SK-N-SH (cell line): ENCODE measurements around the gene RPH3AL. TPM values are rescaled to one million over a fixed set of nuclear protein-coding genes. Genes with fewer than 3 reads are reported as not detected.
"Not testable (repeated sequence)": the region's sequence is repeated elsewhere in the genome, so short reads cannot be mapped to it uniquely, and the experiment has no call there.

ENCODE experiments used
- CTCF ChIA-PET: fragments of 300-600, 350-600 bp; formaldehyde crosslinking; extraction: SDS; loops from one replicate; lab custom pipeline; 2021; lab: Yijun Ruan, JAX
- POLR2A ChIA-PET: fragments of 350-600 bp; sonication (Branson Sonifier 250); formaldehyde crosslinking; extraction: SDS; loops from one replicate; lab custom pipeline; 2020; ENCODE audit warnings: antibody characterized with exemption, inconsistent platforms; lab: Yijun Ruan, JAX
- DNase-seq: peaks from one replicate; pipeline ENCODE4 v3.0.0; 2012
- H2AFZ ChIP-seq: fragments of 200-600 bp; sonication (generic); 2 replicates; pipeline ENCODE4 v1.8.1; 2016; ENCODE audit warnings: antibody characterized with exemption, mild to moderate bottlenecking, low read depth
- H3F3A ChIP-seq: fragments of 200-600 bp; sonication (generic); replicated peaks from 2 replicates; pipeline ENCODE3; 2016; ENCODE audit warnings: antibody characterized with exemption, mild to moderate bottlenecking; ENCODE audit not compliant: insufficient read depth
- H3K27ac ChIP-seq, 2 experiments: fragments of 200-500 bp in 1 of 2; fragments of 200-600 bp in 1 of 2; sonication (Bioruptor generic) in 1 of 2; sonication (generic), shearing (Covaris generic) in 1 of 2; 2 replicates each; pipeline versions ENCODE4 v1.5.1 to v1.6.1; 2014 to 2016; ENCODE audit warnings: low read depth in 2 of 2, inconsistent platforms in 1 of 2, low read length in 1 of 2, mild to moderate bottlenecking in 1 of 2, mixed read lengths in 1 of 2
- H3K27me3 ChIP-seq: fragments of 200-600 bp; sonication (generic), shearing (Covaris generic); 2 replicates; pipeline ENCODE4 v1.6.1; 2016; ENCODE audit warnings: mixed run types; ENCODE audit not compliant: insufficient read depth
- H3K36me3 ChIP-seq, 2 experiments: fragments of 200-500 bp in 1 of 2; fragments of 200-600 bp in 1 of 2; sonication (Bioruptor generic) in 1 of 2; sonication (generic) in 1 of 2; replicated peaks in 1 of 2; 2 replicates each; pipeline versions ENCODE3 to v1.5.1; 2014 to 2016; ENCODE audit warnings: low read length in 1 of 2, mild to moderate bottlenecking in 1 of 2; ENCODE audit not compliant: insufficient read depth in 2 of 2, control insufficient read depth in 1 of 2
- H3K4me1 ChIP-seq, 2 experiments: fragments of 200-500 bp in 1 of 2; fragments of 200-600 bp in 1 of 2; sonication (Bioruptor generic) in 1 of 2; sonication (generic), shearing (Covaris generic) in 1 of 2; 2 replicates each; pipeline versions ENCODE4 v1.5.1 to v1.6.1; 2014 to 2016; ENCODE audit warnings: low read depth in 1 of 2, low read length in 1 of 2, mixed run types in 1 of 2; ENCODE audit not compliant: insufficient read depth in 2 of 2, control insufficient read depth in 1 of 2
- H3K4me2 ChIP-seq: fragments of 200-600 bp; sonication (generic), shearing (Covaris generic); 2 replicates; pipeline ENCODE4 v1.6.1; 2017; ENCODE audit warnings: mixed run types
- H3K4me3 ChIP-seq, 2 experiments: fragments of 200-500 bp in 1 of 2; fragments of 200-600 bp in 1 of 2; sonication (Bioruptor generic) in 1 of 2; sonication (generic), shearing (Covaris generic) in 1 of 2; 2 replicates each; pipeline versions ENCODE4 v1.5.1 to v1.8.1; 2014 to 2016; ENCODE audit warnings: low read depth in 2 of 2, inconsistent platforms in 1 of 2, low read length in 1 of 2, mild to moderate bottlenecking in 1 of 2, mixed read lengths in 1 of 2, moderate library complexity in 1 of 2
- H3K79me2 ChIP-seq: fragments of 200-600 bp; sonication (generic); 2 replicates; pipeline ENCODE4 v1.8.1; 2017; ENCODE audit warnings: mild to moderate bottlenecking; ENCODE audit not compliant: insufficient read depth
- H3K9ac ChIP-seq: fragments of 200-600 bp; sonication (generic); 2 replicates; pipeline ENCODE4 v1.6.1; 2017; ENCODE audit warnings: mixed run types
- H3K9me2 ChIP-seq: fragments of 200-600 bp; sonication (generic); 2 replicates; pipeline ENCODE4 v1.6.1; 2017; ENCODE audit warnings: mixed run types
- H3K9me3 ChIP-seq: fragments of 200-600 bp; sonication (generic); 2 replicates; pipeline ENCODE4 v1.6.1; 2017; ENCODE audit warnings: mixed run types, mild to moderate bottlenecking, moderate library complexity
- H4K20me1 ChIP-seq: fragments of 200-600 bp; sonication (generic); 2 replicates; pipeline ENCODE4 v1.6.1; 2017; ENCODE audit warnings: mild to moderate bottlenecking, mixed run types; ENCODE audit not compliant: insufficient read depth
- CHD2 ChIP-seq: fragments of 150-350 bp; IDR thresholded peaks from 2 replicates; pipeline ENCODE4 v1.6.1; 2018; ENCODE audit warnings: low read length; ENCODE audit not compliant: partially characterized antibody
- CTCF ChIP-seq: fragments of 200-600 bp; sonication (generic); IDR thresholded peaks from 2 replicates; pipeline ENCODE4 v1.6.1; 2017; ENCODE audit warnings: antibody characterized with exemption, mild to moderate bottlenecking, moderate library complexity
- ELF1 ChIP-seq: IDR thresholded peaks from 2 replicates; pipeline ENCODE4 v1.4.0; 2012
- EZH2phosphoT487 ChIP-seq: fragments of 200-600 bp; sonication (generic); IDR thresholded peaks from 2 replicates; pipeline ENCODE4 v1.6.1; 2017; ENCODE audit warnings: low read depth, mixed run types, mild to moderate bottlenecking, antibody characterized with exemption, moderate library complexity, borderline replicate concordance
- FOXJ3 ChIP-seq: sonication (generic); formaldehyde crosslinking; IDR thresholded peaks from 2 replicates; pipeline ENCODE4 v1.5.1; 2020; ENCODE audit warnings: mild to moderate bottlenecking, missing genetic modification reagents
- FOXM1 ChIP-seq: IDR thresholded peaks from 2 replicates; pipeline ENCODE4 v1.4.0; 2012; ENCODE audit warnings: low read depth, mild to moderate bottlenecking
- GABPA ChIP-seq: IDR thresholded peaks from 2 replicates; pipeline ENCODE4 v1.4.0; 2012; ENCODE audit warnings: low read depth, mild to moderate bottlenecking
- GATA2 ChIP-seq: sonication (generic); formaldehyde crosslinking; IDR thresholded peaks from 2 replicates; pipeline ENCODE4 v1.5.0; 2020; ENCODE audit warnings: mild to moderate bottlenecking, missing genetic modification reagents
- IRF3 ChIP-seq: fragments of 150-350 bp; IDR thresholded peaks from 2 replicates; pipeline ENCODE4 v1.6.1; 2016; ENCODE audit warnings: mild to moderate bottlenecking, low read depth, low read length
- MEF2A ChIP-seq: IDR thresholded peaks from 2 replicates; pipeline ENCODE4 v1.4.0; 2012; ENCODE audit warnings: low read depth, borderline replicate concordance
- MXI1 ChIP-seq: IDR thresholded peaks from 2 replicates; pipeline ENCODE4 v1.6.1; 2012; ENCODE audit warnings: mild to moderate bottlenecking, low read depth, low read length, improper control_type of control experiment
- POLR2AphosphoS5 ChIP-seq: IDR thresholded peaks from 2 replicates; pipeline ENCODE4 v1.6.1; 2012; ENCODE audit warnings: low read depth, low read length
- RFX5 ChIP-seq: IDR thresholded peaks from 2 replicates; pipeline ENCODE4 v1.6.1; 2012; ENCODE audit warnings: mild to moderate bottlenecking, improper control_type of control experiment, low read length
- SMC3 ChIP-seq: IDR thresholded peaks from 2 replicates; pipeline ENCODE4 v1.6.1; 2012; ENCODE audit warnings: low read depth, low read length, improper control_type of control experiment
- TAF1 ChIP-seq: IDR thresholded peaks from 2 replicates; pipeline ENCODE4 v1.6.1; 2012; ENCODE audit warnings: low read depth, mild to moderate bottlenecking, low read length, moderate library complexity, borderline replicate concordance
- TEAD4 ChIP-seq: IDR thresholded peaks from 2 replicates; pipeline ENCODE4 v1.4.0; 2012; ENCODE audit warnings: mild to moderate bottlenecking, borderline replicate concordance; ENCODE audit not compliant: insufficient read depth
- WGBS: methylation state at CpG from one replicate; pipeline ENCODE4 v1.1.6; 2017; ENCODE audit warnings: low lambda C conversion rate; 5-methylcytosine and 5-hydroxymethylcytosine counted together
- polyA plus RNA-seq, 3 experiments: library from polyadenylated mRNA; depleted of rRNA; stranded (reverse); fragments of >200 nt; gene quantifications; 2 replicates each; pipeline ENCODE4 v1.2.3, GENCODE V29; 2012

RPH3AL gene
- polyA plus RNA-seq, 1 of the 3 experiments (the other 2 are of a cell fraction), result 2.9 TPM

- Histone ChIP-seq H3K4me2 (no peak overlapping the region), H3K4me1 (peaks cover 0 to 3% of the 10 kb centered on the region in 2 experiments; a peak in 1 of 4 replicates), H4K20me1 (no peaks in the 10 kb centered on the region), H3F3A (peaks cover 7% of the 10 kb centered on the region), H3K36me3 (no peaks in the 10 kb centered on the region), H3K9ac (no peak overlapping the region), H3K9me2 (no peaks in the 10 kb centered on the region), H3K9me3 (no peaks in the 10 kb centered on the region), H3K79me2 (no peaks in the 10 kb centered on the region), H3K4me3 (no peak overlapping the region), H2AFZ (no peak overlapping the region), H3K27ac (no peak overlapping the region), H3K27me3 (no peaks in the 10 kb centered on the region)
- 95% methylated on average over 7 of the region's 7 CpGs for WGBS
- CTCF ChIA-PET, result no interaction called here
- DNase-seq, result no peak
- POLR2A ChIA-PET, result no interaction called here
- TF ChIP-seq CHD2 (no peak), FOXJ3 (CRISPR knock-in tag) (no peak), MEF2A (no peak)
These were observed 107.6 kb downstream of the RPH3AL start for GRCh38 chr17:245020-245419.

GRCh38 chr17:243924-244323 lies 108.7 kb downstream of the RPH3AL start:
- H3K9ac ChIP-seq, H3K4me2 ChIP-seq, POLR2A ChIA-PET, H3K27ac ChIP-seq, H3K79me2 ChIP-seq, DNase-seq, H3F3A ChIP-seq, H4K20me1 ChIP-seq, H3K4me3 ChIP-seq, H3K36me3 ChIP-seq, H3K4me1 ChIP-seq, H2AFZ ChIP-seq, H3K27me3 ChIP-seq, CTCF ChIA-PET, H3K9me3 ChIP-seq, H3K9me2 ChIP-seq: not testable (repeated sequence)

- Histone ChIP-seq H3K79me2 (no peaks in the 10 kb centered on the region), H4K20me1 (no peaks in the 10 kb centered on the region), H3K4me1 (no peaks in the 10 kb centered on the region), H2AFZ (no peak overlapping the region), H3K36me3 (no peaks in the 10 kb centered on the region), H3K27me3 (no peaks in the 10 kb centered on the region), H3F3A (peaks cover 3% of the 10 kb centered on the region), H3K9me2 (no peaks in the 10 kb centered on the region), H3K9ac (no peak overlapping the region), H3K27ac (no peak overlapping the region), H3K4me3 (no peak overlapping the region), H3K4me2 (no peak overlapping the region), H3K9me3 (no peaks in the 10 kb centered on the region)
- POLR2A ChIA-PET, result no interaction called here
- TF ChIP-seq RFX5, result no peak
- TF ChIP-seq TEAD4, result no peak
- TF ChIP-seq SMC3, result no peak
- TF ChIP-seq EZH2phosphoT487, result no peak
- no peak for TF ChIP-seq TAF1
- no peak for TF ChIP-seq GATA2
- no peak for TF ChIP-seq FOXJ3 (CRISPR knock-in tag)
- no peak for TF ChIP-seq GABPA
- no peak for TF ChIP-seq ELF1
- no peak for TF ChIP-seq IRF3
- no peak for TF ChIP-seq FOXM1
- TF ChIP-seq CTCF, result no peak
- no peak for TF ChIP-seq POLR2AphosphoS5
- TF ChIP-seq MXI1, result no peak
- WGBS, result 63% methylated on average over 3 of the region's 4 CpGs
- CTCF ChIA-PET, result interaction anchor here (1.1 kb wide), 1 partner anchor 70 kb away, joined by 3 read pairs; no protein-coding TSS in a partner anchor
- no peak for DNase-seq
These were observed 113.7 kb downstream of the RPH3AL start for GRCh38 chr17:238964-239259.
